ENCODE measurements around the gene FAM174B.

Gene FAM174B

GRCh38 chr15:92623435-92623834 lies 32.1 kb downstream of the FAM174B start:
- no peak for TF ChIP-seq CTCF (IDR thresholded peaks at IDR 0.05; ENCODE audit: low read depth, low read length)
- Histone ChIP-seq H3K4me3 (ENCODE audit: low read depth, low read length) (no peak overlapping the region), H3K9me3 (ENCODE audit: severe bottlenecking) (no peaks in the 10 kb centered on the region), H3K27me3 (ENCODE audit: insufficient read depth, low read depth, severe bottlenecking) (no peaks in the 10 kb centered on the region), H3K27ac (peak overlapping the region; percentile 86), H3K36me3 (peaks cover 36% of the 10 kb centered on the region)
- peak; percentile 87 for DNase-seq

GRCh38 chr15:92621972-92622533 lies 33.5 kb downstream of the FAM174B start:
- no peak for TF ChIP-seq CTCF (IDR thresholded peaks at IDR 0.05; ENCODE audit: low read depth, low read length)
- H3K9me3 ChIP-seq (ENCODE audit: severe bottlenecking): no peaks in the 10 kb centered on the region
- H3K27me3 ChIP-seq (ENCODE audit: insufficient read depth, low read depth, severe bottlenecking): no peaks in the 10 kb centered on the region
- H3K4me3 ChIP-seq (ENCODE audit: low read depth, low read length): no peak overlapping the region
- peaks cover 34% of the 10 kb centered on the region for H3K36me3 ChIP-seq
- DNase-seq: no peak
- peak overlapping the region; percentile 86 for H3K27ac ChIP-seq

DNA sequence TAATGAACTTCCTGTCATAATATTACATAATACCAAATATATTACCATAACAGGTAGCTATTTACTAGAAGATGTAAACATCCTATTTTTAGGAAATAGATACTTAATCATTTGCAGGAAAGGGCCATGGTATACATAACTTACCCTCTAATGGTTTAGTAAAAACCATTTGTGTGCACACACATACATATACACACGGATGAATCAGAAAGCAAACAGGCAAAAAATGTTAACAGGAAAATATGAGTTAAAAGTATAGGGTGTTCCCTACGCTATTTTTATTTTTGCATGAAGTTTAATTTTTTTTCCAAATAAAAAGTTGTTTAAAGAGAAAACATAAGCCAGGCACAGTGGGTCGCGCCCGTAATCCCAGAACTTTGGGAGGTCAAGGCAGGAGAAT lies 34.6 kb downstream of the FAM174B start:
- Histone ChIP-seq H3K4me3 (ENCODE audit: low read depth, low read length) (no peak overlapping the region), H3K27me3 (ENCODE audit: insufficient read depth, low read depth, severe bottlenecking) (no peaks in the 10 kb centered on the region), H3K27ac (no peak overlapping the region), H3K36me3 (peaks cover 35% of the 10 kb centered on the region), H3K9me3 (ENCODE audit: severe bottlenecking) (no peaks in the 10 kb centered on the region)
- TF ChIP-seq CTCF (IDR thresholded peaks at IDR 0.05; ENCODE audit: low read depth, low read length): no peak
- DNase-seq: no peak

- TF ChIP-seq CTCF (IDR thresholded peaks at IDR 0.05; ENCODE audit: low read depth, low read length): no peak
- no peak for DNase-seq
- H3K9me3 ChIP-seq (ENCODE audit: severe bottlenecking): no peaks in the 10 kb centered on the region
- H3K36me3 ChIP-seq: peaks cover 31% of the 10 kb centered on the region
- H3K27me3 ChIP-seq (ENCODE audit: insufficient read depth, low read depth, severe bottlenecking): no peaks in the 10 kb centered on the region
- H3K27ac ChIP-seq: no peak overlapping the region
- no peak overlapping the region for H3K4me3 ChIP-seq (ENCODE audit: low read depth, low read length)
Measured at GRCh38 chr15:92619145-92620101, 36.2 kb downstream of the FAM174B start.

DNA sequence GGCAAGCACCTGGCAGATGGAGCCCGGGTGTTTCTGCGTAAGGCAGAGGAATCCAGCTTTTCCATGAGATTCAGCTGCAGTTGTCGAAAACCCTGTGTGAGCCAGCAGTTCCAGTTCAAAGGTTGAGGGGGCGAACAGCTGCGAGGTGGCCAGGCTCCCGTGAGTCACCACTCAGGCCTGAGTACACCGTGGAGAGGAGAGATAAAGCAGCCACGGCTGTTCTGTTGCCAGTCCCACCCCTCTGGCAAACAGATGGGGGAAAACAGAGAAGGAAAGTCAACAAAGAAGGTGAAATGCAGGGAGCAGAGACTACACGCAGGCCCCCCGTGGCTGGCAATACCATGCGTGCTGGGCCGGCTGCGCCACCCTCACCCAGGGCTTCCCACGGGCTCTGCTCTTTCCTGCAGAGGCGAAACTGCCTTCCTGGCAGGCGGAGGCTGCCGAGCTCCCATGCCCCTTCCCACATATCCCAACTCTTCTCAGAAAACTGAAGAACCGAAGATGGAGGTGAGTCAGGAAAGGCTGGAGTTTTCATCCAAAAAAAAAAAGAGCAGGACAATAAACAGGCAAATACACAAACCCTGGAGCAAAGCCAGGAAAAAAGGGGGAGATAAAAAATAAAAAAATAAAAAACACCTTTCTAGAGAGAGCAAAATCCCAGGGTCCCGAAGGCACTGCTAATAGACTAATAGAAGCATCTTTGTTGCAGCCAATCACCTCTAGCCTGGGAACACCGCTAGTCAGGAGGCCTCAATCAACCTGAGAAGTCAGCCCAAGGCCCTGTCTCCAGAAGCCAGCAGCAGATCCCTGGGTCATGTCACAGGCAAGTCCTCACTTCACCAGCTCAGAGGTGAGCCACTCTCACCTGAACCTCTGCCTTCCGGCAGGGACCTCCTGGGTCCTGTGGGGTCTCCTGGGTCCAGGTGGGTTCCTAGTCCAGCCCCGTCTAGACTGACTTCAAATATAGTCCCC lies 37.7 kb downstream of the FAM174B start:
- Histone ChIP-seq H3K9me3 (ENCODE audit: severe bottlenecking) (no peaks in the 10 kb centered on the region), H3K4me3 (ENCODE audit: low read depth, low read length) (no peak overlapping the region), H3K36me3 (peaks cover 31% of the 10 kb centered on the region), H3K27ac (no peak overlapping the region), H3K27me3 (ENCODE audit: insufficient read depth, low read depth, severe bottlenecking) (no peaks in the 10 kb centered on the region)
- no peak for TF ChIP-seq CTCF (IDR thresholded peaks at IDR 0.05; ENCODE audit: low read depth, low read length)
- no peak for DNase-seq

Data from WERI-Rb-1 (cell line).